Activated CD4-positive, alpha-beta T cell treated with anti-CD3 and anti-CD28 coated beads, Interleukin-2, Interleukin-6, amounts not matched to agents 100 ng/mL and 50 ng/mL, durations not matched to agents 16 hours and 8 hours (primary cell): ENCODE results near the gene HGD.
"Not testable (repeated sequence)": the region's sequence is repeated elsewhere in the genome, so short reads cannot be mapped to it uniquely, and the experiment has no call there.

Experiments
- DNase-seq: peaks from one replicate; pipeline ENCODE4 v3.0.0-alpha.2; 2020

The HGD gene

GRCh38 chr3:120678984-120679383 is 3.1 kb downstream of the HGD start:
- DNase-seq, result no peak

DNA sequence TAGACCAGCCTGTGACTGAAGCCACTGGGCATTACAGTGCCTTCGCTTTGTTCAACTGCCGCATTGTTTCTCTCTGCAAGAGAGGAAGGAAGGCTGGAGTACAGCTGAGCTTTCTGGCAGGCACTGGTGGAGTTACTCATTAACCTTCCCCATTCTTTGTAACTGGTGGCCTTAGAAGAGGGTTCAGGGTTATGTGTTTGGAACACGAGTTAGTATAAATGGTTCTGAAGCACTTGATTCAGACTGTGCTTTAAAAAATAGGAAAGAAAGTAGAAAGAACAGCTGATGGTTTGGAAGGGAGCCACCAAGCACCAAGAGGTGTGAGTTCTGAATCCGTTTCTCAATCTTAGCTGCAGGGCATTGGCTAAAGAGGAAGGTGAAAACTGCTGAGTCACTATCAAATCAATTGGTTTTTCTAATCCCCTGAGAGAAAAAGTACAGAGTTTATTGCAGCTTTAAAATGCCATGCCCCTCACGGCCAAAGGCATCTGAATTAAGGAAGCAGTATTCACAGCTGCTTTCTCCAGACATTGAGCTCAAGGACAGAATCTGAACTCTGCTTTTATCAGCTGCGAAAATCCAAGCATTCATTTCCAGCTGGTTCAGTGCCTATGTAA is 3.6 kb downstream of the HGD start:
- peak; percentile 8 for DNase-seq

DNA sequence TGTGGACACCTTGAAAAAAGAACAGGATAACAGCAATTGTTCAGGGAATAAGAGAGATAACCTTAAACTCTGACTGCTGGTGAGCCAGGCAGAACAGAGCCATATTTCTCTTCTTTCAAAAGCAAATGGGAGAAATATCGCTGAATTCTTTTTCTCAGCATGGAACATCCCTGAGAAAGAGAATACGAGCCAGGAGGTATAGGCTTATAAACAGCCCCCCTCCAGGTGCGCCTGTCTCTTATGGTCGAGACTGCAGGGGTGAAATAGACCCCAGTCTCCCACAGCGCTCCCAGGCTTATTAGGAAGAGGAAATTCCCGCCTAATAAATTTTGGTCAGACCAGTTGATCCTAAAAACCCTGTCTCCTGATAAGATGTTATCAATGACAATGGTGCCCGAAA is 4.8 kb downstream of the HGD start:
- DNase-seq, result not testable (repeated sequence)

- DNase-seq, result no peak
These were observed 8.9 kb downstream of the HGD start for GRCh38 chr3:120673116-120673515.

GRCh38 chr3:120670576-120670975 is 11.5 kb downstream of the HGD start:
- DNase-seq, result no peak

- DNase-seq, result no peak
These were observed 17.1 kb downstream of the HGD start for GRCh38 chr3:120664926-120665325.

- no peak for DNase-seq
These were observed 20.1 kb downstream of the HGD start for GRCh38 chr3:120661945-120662344.

DNA sequence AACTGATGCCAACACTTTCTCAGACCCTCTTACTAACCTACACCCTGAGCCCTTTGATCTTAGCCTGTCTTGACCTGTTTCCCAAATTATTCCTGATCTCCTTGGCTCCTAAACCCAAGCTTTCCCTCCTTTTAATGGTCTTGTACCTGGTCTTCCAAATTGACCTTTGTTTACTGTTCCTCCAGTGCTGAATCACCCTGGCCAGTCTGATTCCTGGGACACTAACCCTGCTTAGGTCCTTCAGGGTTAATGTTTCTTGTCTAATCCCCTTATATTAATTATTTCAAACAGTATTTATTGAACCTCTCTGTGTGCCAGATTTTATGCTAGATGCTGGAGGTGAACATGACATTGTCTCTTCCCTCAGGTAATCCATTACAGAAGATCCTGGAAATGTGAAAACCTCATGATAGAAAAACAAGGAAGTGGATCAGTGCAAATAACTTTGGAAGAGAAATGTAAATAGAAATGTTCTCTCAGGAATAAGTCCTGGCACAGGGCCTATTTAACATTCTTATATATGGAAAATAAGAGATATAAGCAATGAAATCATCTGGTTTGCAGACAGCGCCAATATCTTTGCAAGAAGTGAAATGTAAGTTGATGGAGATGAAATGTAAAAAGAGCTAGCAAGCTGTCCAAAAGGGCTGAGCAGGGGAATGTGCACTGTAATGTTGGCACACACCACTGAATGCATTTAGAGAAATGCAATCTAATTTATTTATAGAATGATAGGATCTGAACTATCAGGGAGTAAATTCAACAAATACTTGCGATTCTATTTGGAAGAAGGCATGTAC is 20.7 kb downstream of the HGD start:
- DNase-seq, result no peak

DNA sequence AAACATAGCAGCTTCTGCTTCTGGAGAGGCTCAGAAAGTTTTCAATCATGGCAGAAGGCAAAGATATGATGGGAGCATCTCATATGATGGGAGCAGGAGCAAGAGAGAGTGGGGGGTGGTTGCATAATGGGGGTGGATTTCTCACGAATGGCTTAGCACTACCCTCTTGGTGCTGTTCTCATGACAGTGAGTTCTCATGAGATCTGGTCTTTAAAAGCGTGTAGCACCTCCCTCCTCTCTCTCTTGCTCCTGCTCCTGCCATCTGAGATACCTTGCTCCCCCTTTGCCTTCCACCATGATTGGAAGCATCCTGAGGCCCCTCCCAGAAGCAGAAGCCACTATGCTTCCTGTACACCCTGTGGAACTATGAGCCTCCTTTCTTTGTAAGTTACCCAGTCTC is 22.2 kb downstream of the HGD start:
- no peak for DNase-seq

DNA sequence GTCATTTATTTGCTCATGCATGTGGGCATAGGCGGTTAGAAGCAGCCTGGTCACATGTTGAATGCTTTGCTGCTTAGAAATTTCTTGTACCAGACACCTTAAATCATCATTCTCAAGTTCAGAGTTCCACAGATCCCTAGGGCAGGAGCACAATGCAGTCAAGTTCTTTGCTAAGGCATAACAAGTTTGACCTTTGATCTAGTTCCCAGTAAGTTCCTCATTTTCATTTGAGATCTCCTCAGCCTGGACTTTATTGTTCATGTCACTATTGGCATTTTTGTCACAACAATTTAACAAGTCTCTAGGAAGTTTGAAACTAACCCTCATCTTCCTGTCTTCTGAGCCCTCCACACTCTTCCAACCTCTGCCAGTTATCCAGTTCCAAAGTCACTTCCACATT is 22.8 kb downstream of the HGD start:
- DNase-seq, result no peak

- no peak for DNase-seq
These were observed 29.0 kb downstream of the HGD start for GRCh38 chr3:120652896-120653545.

DNA sequence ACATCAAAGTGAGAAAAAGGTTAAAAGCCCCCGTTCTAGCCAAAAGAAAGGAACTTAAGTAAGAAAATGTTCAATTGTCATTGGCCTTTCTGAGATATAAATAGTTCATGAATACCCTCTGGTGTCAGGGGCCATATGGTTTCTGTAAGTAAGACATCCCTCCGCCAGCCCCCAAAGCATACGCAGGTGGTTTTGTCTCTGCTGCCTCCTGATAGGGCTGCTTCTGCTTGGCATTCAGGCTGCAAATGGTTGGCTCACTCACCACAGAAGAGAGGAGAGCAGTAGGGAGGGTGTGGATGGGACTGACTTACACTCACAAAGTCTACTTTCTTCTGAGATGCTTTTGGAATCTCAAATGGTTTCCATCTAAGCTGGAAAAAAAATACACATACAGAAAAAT is 29.8 kb downstream of the HGD start:
- no peak for DNase-seq

DNA sequence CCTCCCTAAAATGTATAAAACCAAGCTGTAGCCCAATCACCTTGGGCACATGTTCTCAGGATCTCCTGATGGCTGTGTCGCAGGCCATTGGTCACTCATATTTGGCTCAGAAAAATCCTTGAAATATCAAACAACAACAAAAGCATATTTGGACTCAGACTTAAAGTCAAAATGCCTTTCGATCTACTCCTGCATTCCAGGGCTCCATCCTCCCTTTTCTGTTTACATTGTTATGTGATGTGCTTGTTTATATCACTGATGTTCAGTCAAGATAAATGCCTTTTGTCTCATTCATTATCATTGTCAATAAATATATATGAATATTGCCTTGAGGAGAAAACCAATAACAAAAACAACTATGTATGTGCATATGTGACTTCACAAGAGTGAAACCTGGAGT is 31.7 kb downstream of the HGD start:
- no peak for DNase-seq

GRCh38 chr3:120649830-120650233 is 32.2 kb downstream of the HGD start:
- no peak for DNase-seq

- DNase-seq, result no peak
These were observed 33.7 kb downstream of the HGD start for GRCh38 chr3:120648290-120648689.

- no peak for DNase-seq
These were observed 35.1 kb downstream of the HGD start for GRCh38 chr3:120646771-120647432.

- no peak for DNase-seq
These were observed 36.8 kb downstream of the HGD start for GRCh38 chr3:120645083-120645845.

- DNase-seq, result peak; percentile 9
These were observed 39.6 kb downstream of the HGD start for GRCh38 chr3:120642368-120642948.

DNA sequence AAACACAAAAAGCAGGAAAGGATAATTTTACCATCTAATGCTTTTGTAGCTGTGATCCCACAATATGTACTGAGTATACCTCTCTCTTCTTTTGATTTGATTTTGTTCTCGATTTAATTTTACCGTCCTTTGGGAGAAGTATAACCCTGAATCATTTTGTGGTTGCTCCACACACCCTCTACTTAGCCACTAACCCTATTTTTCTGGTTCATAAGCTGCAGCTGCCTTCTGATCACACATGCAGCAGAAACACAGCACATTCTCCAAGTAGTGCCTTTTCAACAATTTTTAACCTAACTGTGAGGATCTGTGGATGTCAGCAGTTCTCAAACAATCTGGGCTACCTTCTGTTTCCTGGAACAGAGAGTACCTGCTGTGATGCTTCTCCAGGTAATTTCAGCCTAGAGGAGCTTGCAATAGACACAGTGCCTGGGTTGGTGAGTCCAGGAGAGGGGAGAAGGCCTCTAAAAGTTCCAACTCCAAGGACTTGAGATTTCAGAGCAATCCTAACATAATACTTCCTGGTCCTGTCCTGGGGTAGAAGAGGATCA is 40.3 kb downstream of the HGD start:
- no peak for DNase-seq

DNA sequence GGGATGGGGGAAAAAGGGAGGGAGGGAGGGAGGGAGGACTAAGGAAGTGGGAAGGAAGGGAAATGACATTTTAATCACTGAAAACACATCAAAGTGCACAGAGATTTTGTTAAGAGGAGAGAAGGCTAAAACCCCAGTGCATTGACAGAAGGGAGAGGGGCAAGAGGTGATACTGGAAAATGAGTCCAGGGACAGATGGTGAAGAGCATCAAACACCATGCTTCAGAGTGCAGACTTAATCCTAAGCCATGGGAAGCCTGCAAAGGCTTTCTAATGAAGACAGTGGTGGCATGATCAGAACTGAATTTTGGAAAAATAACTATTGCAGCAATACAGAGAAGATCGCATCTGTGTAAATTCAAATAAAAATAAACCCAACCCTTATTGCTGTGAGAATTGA is 41.8 kb downstream of the HGD start:
- no peak for DNase-seq

DNA sequence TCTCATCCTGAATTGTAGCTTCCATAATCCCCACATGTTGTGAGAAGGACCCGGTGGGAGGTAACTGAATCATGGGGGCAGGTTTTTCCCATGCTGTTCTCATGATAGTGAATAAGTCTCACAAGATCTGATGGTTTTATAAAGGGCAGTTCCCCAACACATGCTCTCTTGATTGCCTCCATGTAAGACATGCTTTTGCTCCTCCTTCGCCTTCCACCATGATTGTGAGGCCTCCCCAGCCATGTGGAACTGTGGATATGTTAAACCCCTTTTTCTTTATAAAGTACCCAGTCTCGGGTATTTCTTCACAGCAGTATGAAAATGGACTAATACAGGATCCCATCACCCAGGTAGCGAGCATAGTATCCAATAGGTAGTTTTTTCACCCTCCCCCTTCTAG is 43.2 kb downstream of the HGD start:
- not testable (repeated sequence) for DNase-seq
